IMR-90 (cell line): ENCODE results near the gene LDLRAD3. TPM values are rescaled to one million over a fixed set of nuclear protein-coding genes. Genes with fewer than 3 reads are reported as not detected.
A peak's percentile ranks its signal among the peaks of the same experiment; 100 is the strongest.

Experiments used
- ATAC-seq: fragments of 200-7000 bp; cut with Tn5 transposase; 2 replicates; pipeline ENCODE4 v1.9.1; 2020; ENCODE audit warnings: low read depth, mild to moderate bottlenecking, moderate library complexity
- BruUV-seq: library from RNA; stranded (reverse); fragments of 400-500 nt; replicated peaks from 2 replicates; lab custom pipeline; 2021; lab: Mats Ljungman, UMichigan
- CTCF ChIA-PET: fragments of 300-600 bp; formaldehyde crosslinking; extraction: SDS; loops from one replicate; lab custom pipeline; 2021; ENCODE audit warnings: antibody characterized with exemption; lab: Yijun Ruan, JAX
- POLR2A ChIA-PET: fragments of 300-600 bp; sonication (Branson Sonifier 250); formaldehyde crosslinking; loops from one replicate; lab custom pipeline; 2022; ENCODE audit warnings: antibody characterized with exemption; ENCODE audit not compliant: unreplicated experiment; lab: Charles Lee
- DNase-seq: peaks from one replicate; pipeline ENCODE4 v3.0.0; 2013
- H2AFZ ChIP-seq: replicated peaks from 2 replicates; pipeline ENCODE3; 2013; ENCODE audit warnings: low read length, mild to moderate bottlenecking; ENCODE audit not compliant: poor library complexity
- H2AK5ac ChIP-seq: 2 replicates; pipeline ENCODE4 v1.6.1; 2013; ENCODE audit warnings: low read depth, low read length, inconsistent platforms
- H2AK9ac ChIP-seq: replicated peaks from 2 replicates; pipeline ENCODE3; 2013; ENCODE audit warnings: mild to moderate bottlenecking, low read depth, low read length, moderate library complexity; ENCODE audit not compliant: poor library complexity
- H2BK120ac ChIP-seq: 2 replicates; pipeline ENCODE4 v1.6.1; 2013; ENCODE audit warnings: low read depth, low read length, inconsistent platforms
- H2BK15ac ChIP-seq: 3 replicates; pipeline ENCODE4 v1.6.1; 2013; ENCODE audit warnings: low read depth, low read length, inconsistent platforms
- H2BK20ac ChIP-seq: 2 replicates; pipeline ENCODE4 v1.6.1; 2013; ENCODE audit warnings: low read depth, mild to moderate bottlenecking, inconsistent platforms, low read length, moderate library complexity
- H2BK5ac ChIP-seq: 2 replicates; pipeline ENCODE4 v1.6.1; 2013; ENCODE audit warnings: mild to moderate bottlenecking, low read depth, low read length, inconsistent platforms; ENCODE audit not compliant: poor library complexity, severe bottlenecking
- H3K14ac ChIP-seq: replicated peaks from 2 replicates; pipeline ENCODE4 v1.6.1; 2013; ENCODE audit warnings: low read depth, low read length, inconsistent platforms
- H3K18ac ChIP-seq: 2 replicates; pipeline ENCODE4 v1.6.1; 2013; ENCODE audit warnings: low read depth, low read length, control low read depth
- H3K23ac ChIP-seq: 2 replicates; pipeline ENCODE4 v1.6.1; 2013; ENCODE audit warnings: low read depth, low read length, inconsistent platforms
- H3K27ac ChIP-seq: 2 replicates; pipeline ENCODE4 v1.5.1; 2013; ENCODE audit warnings: mild to moderate bottlenecking, control low read depth, low read length; ENCODE audit not compliant: insufficient read depth
- H3K27me3 ChIP-seq: 2 replicates; pipeline ENCODE4 v1.6.1; 2013; ENCODE audit warnings: low read length; ENCODE audit not compliant: control insufficient read depth, insufficient read depth
- H3K36me3 ChIP-seq: 2 replicates; pipeline ENCODE4 v1.6.1; 2013; ENCODE audit warnings: low read length, mixed read lengths; ENCODE audit not compliant: control insufficient read depth, insufficient read depth
- H3K4ac ChIP-seq: 2 replicates; pipeline ENCODE4 v1.6.1; 2013; ENCODE audit warnings: low read depth, low read length, inconsistent platforms
- H3K4me1 ChIP-seq: 2 replicates; pipeline ENCODE4 v1.6.1; 2013; ENCODE audit warnings: low read length, mixed read lengths; ENCODE audit not compliant: control insufficient read depth, insufficient read depth
- H3K4me2 ChIP-seq: 2 replicates; pipeline ENCODE4 v1.6.1; 2013; ENCODE audit warnings: low read depth, mild to moderate bottlenecking, control low read depth, low read length, moderate library complexity
- H3K4me3 ChIP-seq: 2 replicates; pipeline ENCODE4 v1.5.1; 2013; ENCODE audit warnings: low read depth, mild to moderate bottlenecking, control low read depth, low read length, moderate library complexity; ENCODE audit not compliant: insufficient read depth
- H3K56ac ChIP-seq: 2 replicates; pipeline ENCODE4 v1.6.1; 2013; ENCODE audit warnings: low read length, inconsistent platforms; ENCODE audit not compliant: insufficient read depth; ENCODE audit errors: extremely low read depth
- H3K79me1 ChIP-seq, 2 experiments: 2 replicates each; pipeline ENCODE4 v1.6.1; 2013; ENCODE audit warnings: low read length in 2 of 2, inconsistent platforms in 1 of 2, low read depth in 1 of 2
- H3K9ac ChIP-seq: 2 replicates; pipeline ENCODE4 v1.6.1; 2013; ENCODE audit warnings: low read depth, low read length, control low read depth
- H3K9me1 ChIP-seq: 2 replicates; pipeline ENCODE4 v1.6.1; 2013; ENCODE audit warnings: low read length, inconsistent platforms; ENCODE audit not compliant: insufficient read depth
- H3K9me3 ChIP-seq: 2 replicates; pipeline ENCODE4 v1.6.1; 2013; ENCODE audit warnings: low read length; ENCODE audit not compliant: control insufficient read depth, insufficient read depth
- H4K20me1 ChIP-seq: 2 replicates; pipeline ENCODE4 v1.6.1; 2013; ENCODE audit warnings: low read length, inconsistent platforms; ENCODE audit not compliant: insufficient read depth
- H4K5ac ChIP-seq: 2 replicates; pipeline ENCODE4 v1.6.1; 2013; ENCODE audit warnings: mild to moderate bottlenecking, low read depth, low read length, control low read depth
- H4K8ac ChIP-seq, 2 experiments: 2 replicates each; pipeline ENCODE4 v1.6.1; 2013; ENCODE audit warnings: low read depth in 2 of 2, low read length in 2 of 2, control low read depth in 1 of 2, inconsistent platforms in 1 of 2
- H4K91ac ChIP-seq: 2 replicates; pipeline ENCODE4 v1.6.1; 2013; ENCODE audit warnings: low read depth, low read length, inconsistent platforms; ENCODE audit not compliant: insufficient read depth
- BHLHE40 ChIP-seq: fragments of 150-350 bp; IDR thresholded peaks from 2 replicates; pipeline ENCODE4 v1.6.1; 2016; ENCODE audit warnings: mild to moderate bottlenecking, low read depth, low read length
- CEBPB ChIP-seq: IDR thresholded peaks from 2 replicates; pipeline ENCODE4 v1.6.1; 2012; ENCODE audit warnings: low read depth, low read length, improper control_type of control experiment
- CHD1 ChIP-seq: IDR thresholded peaks from 2 replicates; pipeline ENCODE4 v1.6.1; 2012; ENCODE audit warnings: low read depth, low read length, improper control_type of control experiment
- CTCF ChIP-seq: conservative IDR thresholded peaks from 2 replicates; pipeline ENCODE4 v1.5.1; 2012; ENCODE audit warnings: mild to moderate bottlenecking, low read depth, low read length, improper control_type of control experiment
- FOS ChIP-seq: fragments of 150-350 bp; IDR thresholded peaks from 2 replicates; pipeline ENCODE4 v1.6.1; 2016; ENCODE audit warnings: low read depth, low read length
- MAFK ChIP-seq: IDR thresholded peaks from 2 replicates; pipeline ENCODE4 v1.6.1; 2012; ENCODE audit warnings: low read depth, low read length, improper control_type of control experiment
- MAZ ChIP-seq: IDR thresholded peaks from 2 replicates; pipeline ENCODE4 v1.6.1; 2012; ENCODE audit warnings: low read depth, mild to moderate bottlenecking, low read length, improper control_type of control experiment, moderate library complexity, borderline replicate concordance
- MXI1 ChIP-seq: IDR thresholded peaks from 2 replicates; pipeline ENCODE4 v1.6.1; 2012; ENCODE audit warnings: low read depth, mild to moderate bottlenecking, low read length, moderate library complexity, borderline replicate concordance
- NFE2L2 ChIP-seq: fragments of 150-350 bp; IDR thresholded peaks from 2 replicates; pipeline ENCODE4 v1.6.1; 2016; ENCODE audit warnings: low read depth, mild to moderate bottlenecking, low read length
- POLR2A ChIP-seq: IDR thresholded peaks from 2 replicates; pipeline ENCODE4 v1.6.1; 2012; ENCODE audit warnings: mild to moderate bottlenecking, low read depth, low read length
- RAD21 ChIP-seq: IDR thresholded peaks from 2 replicates; pipeline ENCODE4 v1.6.1; 2012; ENCODE audit warnings: low read length, improper control_type of control experiment
- RCOR1 ChIP-seq: IDR thresholded peaks from 2 replicates; pipeline ENCODE4 v1.6.1; 2012; ENCODE audit warnings: mild to moderate bottlenecking, low read length, improper control_type of control experiment; ENCODE audit not compliant: insufficient replicate concordance
- RFX5 ChIP-seq: IDR thresholded peaks from 2 replicates; pipeline ENCODE4 v1.8.0; 2012; ENCODE audit warnings: low read depth, mild to moderate bottlenecking, low read length, moderate library complexity
- SMC3 ChIP-seq: fragments of 150-350 bp; IDR thresholded peaks from 2 replicates; pipeline ENCODE4 v1.6.1; 2016; ENCODE audit warnings: low read depth, mild to moderate bottlenecking, antibody characterized with exemption, low read length, moderate library complexity
- WGBS, 2 experiments: methylation state at CpG; one replicate each; pipeline versions ENCODE4 v1.1.5 to v1.1.7; 2013; ENCODE audit warnings: missing lambda C conversion rate in 2 of 2; ENCODE audit not compliant: insufficient read length in 1 of 2; ENCODE audit errors: extremely low coverage in 2 of 2; 5-methylcytosine and 5-hydroxymethylcytosine counted together
- dilution Hi-C: fragments of 300-500 bp; cut with HindIII; formaldehyde crosslinking; loops from one replicate; pipeline ENCODE4 v1.14.3; 2018; ENCODE audit warnings: low sequenced_read_pairs; ENCODE audit not compliant: unreplicated experiment
- in situ Hi-C: fragments of 300-500 bp; cut with MboI; formaldehyde crosslinking; loops from 3 replicates; pipeline ENCODE4 v1.14.3; 2019; ENCODE audit warnings: low sequenced_read_pairs, inconsistent platforms, mixed read lengths
- intact Hi-C: fragments of 100-400 bp; cut with micrococcal nuclease; formaldehyde crosslinking; loops from 2 replicates; pipeline ENCODE4 v1.10.0; 2022
- polyA plus RNA-seq, 3 experiments: library from polyadenylated mRNA; depleted of rRNA; stranded (reverse); fragments of >200 nt; gene quantifications; 2 replicates each; pipeline ENCODE4 v1.2.3, GENCODE V29; 2012; ENCODE audit warnings: low replicate concordance in 1 of 3
- total RNA-seq: library from RNA; depleted of rRNA; stranded (reverse); fragments of >200 nt; gene quantifications from 2 replicates; pipeline ENCODE4 v1.2.3, GENCODE V29; 2012
- TF ChIP-seq, protein P1 (sequence below): fragments of 150-350 bp; IDR thresholded peaks from 2 replicates; pipeline ENCODE4 v1.6.1; 2016; ENCODE audit warnings: low read depth, mild to moderate bottlenecking, low read length, moderate library complexity, borderline replicate concordance
- TF ChIP-seq, protein P2 (sequence below): fragments of 150-350 bp; IDR thresholded peaks from 2 replicates; pipeline ENCODE4 v1.6.1; 2017; ENCODE audit warnings: mild to moderate bottlenecking, antibody characterized with exemption, low read length, low read depth

The LDLRAD3 gene
- total and polyA plus RNA-seq, 2 of the 4 experiments (the other 2 are of a cell fraction): 2.7 to 6.4 TPM

DNA sequence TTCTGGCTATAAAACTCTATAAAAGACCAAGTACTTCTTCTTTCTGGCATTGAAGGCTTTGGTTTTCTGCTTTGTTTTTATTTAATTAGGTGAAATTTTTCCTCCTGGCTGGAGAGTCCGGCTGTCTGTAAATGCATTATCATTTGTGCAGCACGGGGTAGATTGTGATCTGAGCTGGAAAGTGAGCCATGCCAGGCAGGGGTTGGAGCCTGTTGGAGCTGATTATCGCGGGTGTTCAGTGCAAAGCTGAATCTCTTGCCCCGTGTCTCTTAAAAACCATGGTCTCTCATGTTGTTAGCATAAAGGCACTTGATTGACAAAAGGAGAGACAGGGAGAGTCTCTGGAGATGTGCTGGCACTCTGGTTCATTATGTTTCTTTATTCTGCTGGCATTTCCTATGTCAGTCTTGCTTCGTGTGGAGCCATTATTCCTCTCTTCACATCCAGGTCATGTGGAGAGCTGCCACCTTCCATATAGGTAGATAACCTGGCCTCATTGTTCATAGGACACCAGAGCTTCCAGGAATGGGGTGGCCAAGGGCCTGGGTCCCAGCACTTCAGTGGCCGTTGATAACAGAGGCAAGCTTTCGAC, 75.2 kb downstream of the LDLRAD3 start:
- H2BK5ac ChIP-seq: no peak overlapping the region
- H3K79me1 ChIP-seq: peaks cover 9 to 13% of the 10 kb centered on the region in 2 experiments; a peak in 3 of 4 replicates
- no peak for DNase-seq
- H2BK15ac ChIP-seq: no peak overlapping the region
- BruUV-seq: no TSS peak
- H3K23ac ChIP-seq: no peak overlapping the region
- no peak overlapping the region for H4K5ac ChIP-seq
- no peaks in the 10 kb centered on the region for H3K9me3 ChIP-seq
- H3K4me1 ChIP-seq: peaks cover 3% of the 10 kb centered on the region; the same call in 1 of the 2 replicates
- CTCF ChIA-PET: no interaction called here
- no peak overlapping the region for H2BK20ac ChIP-seq
- no peak overlapping the region for H4K8ac ChIP-seq
- H3K4me2 ChIP-seq: no peak overlapping the region
- no peak overlapping the region for H2AFZ ChIP-seq
- H3K56ac ChIP-seq: no peak overlapping the region
- in situ Hi-C loops: no loop called here
- no peak overlapping the region for H3K14ac ChIP-seq
- no peak overlapping the region for H3K4ac ChIP-seq
- H3K18ac ChIP-seq: no peak overlapping the region
- H2AK5ac ChIP-seq: no peak overlapping the region
- H3K27ac ChIP-seq: no peak overlapping the region
- WGBS, 2 experiments: no CpG with 5 or more reads among the region's 8 CpGs
- intact Hi-C loops: no loop called here
- H3K9ac ChIP-seq: no peak overlapping the region
- no peak overlapping the region for H3K4me3 ChIP-seq
- H4K91ac ChIP-seq: no peak overlapping the region
- POLR2A ChIA-PET: no interaction called here
- no peaks in the 10 kb centered on the region for H4K20me1 ChIP-seq
- ATAC-seq: no peak
- H3K9me1 ChIP-seq: no peaks in the 10 kb centered on the region; the same call in 1 of the 2 replicates
- no peak for TF ChIP-seq FOS
- TF ChIP-seq SMC3: no peak
- TF ChIP-seq POLR2A: no peak
- TF ChIP-seq, protein P1, sequence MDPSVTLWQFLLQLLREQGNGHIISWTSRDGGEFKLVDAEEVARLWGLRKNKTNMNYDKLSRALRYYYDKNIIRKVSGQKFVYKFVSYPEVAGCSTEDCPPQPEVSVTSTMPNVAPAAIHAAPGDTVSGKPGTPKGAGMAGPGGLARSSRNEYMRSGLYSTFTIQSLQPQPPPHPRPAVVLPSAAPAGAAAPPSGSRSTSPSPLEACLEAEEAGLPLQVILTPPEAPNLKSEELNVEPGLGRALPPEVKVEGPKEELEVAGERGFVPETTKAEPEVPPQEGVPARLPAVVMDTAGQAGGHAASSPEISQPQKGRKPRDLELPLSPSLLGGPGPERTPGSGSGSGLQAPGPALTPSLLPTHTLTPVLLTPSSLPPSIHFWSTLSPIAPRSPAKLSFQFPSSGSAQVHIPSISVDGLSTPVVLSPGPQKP: no peak
- no peak for TF ChIP-seq RCOR1
- no peak for TF ChIP-seq MXI1
- no peak for TF ChIP-seq CTCF
- no peak for TF ChIP-seq CHD1
- TF ChIP-seq RAD21: no peak
- TF ChIP-seq, protein P2, sequence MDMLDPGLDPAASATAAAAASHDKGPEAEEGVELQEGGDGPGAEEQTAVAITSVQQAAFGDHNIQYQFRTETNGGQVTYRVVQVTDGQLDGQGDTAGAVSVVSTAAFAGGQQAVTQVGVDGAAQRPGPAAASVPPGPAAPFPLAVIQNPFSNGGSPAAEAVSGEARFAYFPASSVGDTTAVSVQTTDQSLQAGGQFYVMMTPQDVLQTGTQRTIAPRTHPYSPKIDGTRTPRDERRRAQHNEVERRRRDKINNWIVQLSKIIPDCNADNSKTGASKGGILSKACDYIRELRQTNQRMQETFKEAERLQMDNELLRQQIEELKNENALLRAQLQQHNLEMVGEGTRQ: no peak
- no peak for TF ChIP-seq MAFK
- TF ChIP-seq CEBPB: no peak
- no peak for TF ChIP-seq RFX5
- no peak for TF ChIP-seq BHLHE40
- TF ChIP-seq NFE2L2: no peak
- no peak for TF ChIP-seq MAZ
- H2AK9ac ChIP-seq: peak overlapping the region; percentile 17
- dilution Hi-C loops: no loop called here
- no peaks in the 10 kb centered on the region for H3K27me3 ChIP-seq
- H3K36me3 ChIP-seq: no peaks in the 10 kb centered on the region
- H2BK120ac ChIP-seq: no peak overlapping the region
